ENCODE results near the gene HELZ2. TPM values are rescaled to one million over a fixed set of nuclear protein-coding genes. Genes with fewer than 3 reads are reported as not detected.
A peak's percentile ranks its signal among the peaks of the same experiment; 100 is the strongest.

Gene HELZ2
- total and polyA plus RNA-seq, 2 donors from 2014 or later = 3.2 to 40.7 TPM

DNA sequence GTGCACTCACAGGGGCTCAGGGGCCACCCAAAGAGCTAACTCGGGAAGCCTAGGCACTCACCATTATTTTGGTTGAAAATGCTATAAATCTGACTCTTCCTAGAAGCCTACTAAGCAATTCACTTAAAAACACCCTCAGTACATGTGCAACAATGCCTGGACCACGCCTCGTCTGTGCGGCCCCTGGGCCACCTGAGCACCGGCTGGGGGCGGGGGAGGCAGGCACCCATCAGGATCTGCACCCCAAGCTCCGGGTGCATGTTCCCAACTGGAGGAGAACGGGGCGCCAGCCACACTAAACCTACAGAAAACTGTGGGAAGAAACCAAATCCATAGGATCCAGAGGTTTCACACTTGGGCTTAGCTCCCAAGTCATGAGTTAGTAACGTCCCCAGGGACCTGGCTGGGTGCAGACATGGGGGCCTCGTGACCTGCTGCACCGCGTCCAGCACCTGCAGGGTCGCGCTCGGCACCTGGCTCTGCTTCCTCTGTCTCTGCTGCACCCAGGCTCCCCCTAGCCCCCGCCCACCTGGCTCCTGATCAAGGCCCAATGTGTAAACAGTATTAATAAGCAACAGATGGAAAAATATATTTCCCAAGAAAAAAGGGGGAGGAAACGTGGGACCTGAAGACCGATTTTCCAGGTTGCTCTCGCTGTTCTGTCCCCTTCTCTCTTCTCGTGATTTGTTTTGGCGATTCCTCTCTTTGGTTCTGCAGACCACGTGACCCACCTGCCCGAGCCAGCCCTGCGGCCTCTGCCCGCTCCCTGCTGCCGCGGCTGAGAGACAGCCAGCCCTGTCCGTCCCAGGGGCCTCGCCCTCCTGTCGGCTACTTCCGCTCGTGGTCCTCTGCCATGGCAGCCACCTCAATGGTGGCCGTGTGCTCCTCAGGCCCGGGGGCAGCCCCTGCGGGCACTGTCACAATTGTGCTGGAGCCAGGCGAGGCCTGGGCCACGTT is 15.5 kb upstream of the HELZ2 start:
- intact Hi-C loops (cut with DNase I) = no loop called here
- no peak overlapping the region for H3K9ac ChIP-seq (ENCODE audit: low read length in 3 of 3)
- H3K27me3 ChIP-seq (ENCODE audit: control insufficient read depth, insufficient read depth, low read length) = no peaks in the 10 kb centered on the region
- TF ChIP-seq, protein P1, sequence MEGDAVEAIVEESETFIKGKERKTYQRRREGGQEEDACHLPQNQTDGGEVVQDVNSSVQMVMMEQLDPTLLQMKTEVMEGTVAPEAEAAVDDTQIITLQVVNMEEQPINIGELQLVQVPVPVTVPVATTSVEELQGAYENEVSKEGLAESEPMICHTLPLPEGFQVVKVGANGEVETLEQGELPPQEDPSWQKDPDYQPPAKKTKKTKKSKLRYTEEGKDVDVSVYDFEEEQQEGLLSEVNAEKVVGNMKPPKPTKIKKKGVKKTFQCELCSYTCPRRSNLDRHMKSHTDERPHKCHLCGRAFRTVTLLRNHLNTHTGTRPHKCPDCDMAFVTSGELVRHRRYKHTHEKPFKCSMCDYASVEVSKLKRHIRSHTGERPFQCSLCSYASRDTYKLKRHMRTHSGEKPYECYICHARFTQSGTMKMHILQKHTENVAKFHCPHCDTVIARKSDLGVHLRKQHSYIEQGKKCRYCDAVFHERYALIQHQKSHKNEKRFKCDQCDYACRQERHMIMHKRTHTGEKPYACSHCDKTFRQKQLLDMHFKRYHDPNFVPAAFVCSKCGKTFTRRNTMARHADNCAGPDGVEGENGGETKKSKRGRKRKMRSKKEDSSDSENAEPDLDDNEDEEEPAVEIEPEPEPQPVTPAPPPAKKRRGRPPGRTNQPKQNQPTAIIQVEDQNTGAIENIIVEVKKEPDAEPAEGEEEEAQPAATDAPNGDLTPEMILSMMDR (IDR thresholded peaks at IDR 0.05; ENCODE audit: borderline replicate concordance, extremely low read depth, insufficient read depth) = no peak
- FAIRE-seq = no peak
- H3K4me1 ChIP-seq (ENCODE audit: control insufficient read depth in 2 of 3, insufficient read depth in 2 of 3, low read depth in 1 of 3, low read length in 3 of 3) = no peaks in the 10 kb centered on the region
- no peak overlapping the region for H3K4me3 ChIP-seq (ENCODE audit: low read length in 3 of 3)
- H3K36me3 ChIP-seq (ENCODE audit: control insufficient read depth in 2 of 3, insufficient read depth in 3 of 3, low read length in 3 of 3) = peaks cover 0 to 26% (median 10%) of the 10 kb centered on the region in 3 donors
- DNase-seq = peak in 1 of 5 donors; percentile 53
- H3K9me3 ChIP-seq (ENCODE audit: control insufficient read depth in 2 of 3, insufficient read depth in 1 of 3, low read length in 3 of 3) = no peaks in the 10 kb centered on the region
- H3K27ac ChIP-seq (ENCODE audit: low read depth in 2 of 2, low read length in 2 of 2) = no peak overlapping the region

DNA sequence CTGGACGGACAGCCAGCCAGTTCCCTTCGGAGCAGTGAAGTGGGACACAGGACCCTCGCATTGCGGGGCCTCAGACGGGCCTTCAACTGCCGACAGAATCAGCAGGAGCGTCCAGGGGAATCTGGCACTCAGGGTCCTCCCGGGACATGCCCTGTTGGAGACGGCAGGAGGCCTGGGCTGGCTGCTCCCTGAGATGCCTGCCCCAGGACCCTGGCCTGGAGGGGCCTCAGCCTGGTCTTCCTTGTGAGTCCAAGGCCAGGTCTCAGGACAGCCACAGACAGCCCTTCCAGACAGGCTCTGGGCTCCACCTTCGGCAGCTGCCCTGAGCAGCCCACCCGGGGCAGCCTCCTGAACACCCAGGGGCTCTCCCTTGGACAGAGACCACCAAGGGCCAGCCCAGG is 14.6 kb upstream of the HELZ2 start:
- H3K4me1 ChIP-seq (ENCODE audit: control insufficient read depth in 2 of 3, insufficient read depth in 2 of 3, low read depth in 1 of 3, low read length in 3 of 3) = no peaks in the 10 kb centered on the region
- DNase-seq = peak in 1 of 5 donors; percentile 72
- TF ChIP-seq, protein P1 (IDR thresholded peaks at IDR 0.05; ENCODE audit: borderline replicate concordance, extremely low read depth, insufficient read depth) = no peak
- no peaks in the 10 kb centered on the region for H3K9me3 ChIP-seq (ENCODE audit: control insufficient read depth in 2 of 3, insufficient read depth in 1 of 3, low read length in 3 of 3)
- no peak overlapping the region for H3K27ac ChIP-seq (ENCODE audit: low read depth in 2 of 2, low read length in 2 of 2)
- no peaks in the 10 kb centered on the region for H3K27me3 ChIP-seq (ENCODE audit: control insufficient read depth, insufficient read depth, low read length)
- peaks cover 0 to 22% (median 10%) of the 10 kb centered on the region in 3 donors for H3K36me3 ChIP-seq (ENCODE audit: control insufficient read depth in 2 of 3, insufficient read depth in 3 of 3, low read length in 3 of 3)
- H3K4me3 ChIP-seq (ENCODE audit: low read length in 3 of 3) = no peak overlapping the region
- H3K9ac ChIP-seq (ENCODE audit: low read length in 3 of 3) = no peak overlapping the region
- no peak for FAIRE-seq
- intact Hi-C loops (cut with DNase I) = no loop called here

DNA sequence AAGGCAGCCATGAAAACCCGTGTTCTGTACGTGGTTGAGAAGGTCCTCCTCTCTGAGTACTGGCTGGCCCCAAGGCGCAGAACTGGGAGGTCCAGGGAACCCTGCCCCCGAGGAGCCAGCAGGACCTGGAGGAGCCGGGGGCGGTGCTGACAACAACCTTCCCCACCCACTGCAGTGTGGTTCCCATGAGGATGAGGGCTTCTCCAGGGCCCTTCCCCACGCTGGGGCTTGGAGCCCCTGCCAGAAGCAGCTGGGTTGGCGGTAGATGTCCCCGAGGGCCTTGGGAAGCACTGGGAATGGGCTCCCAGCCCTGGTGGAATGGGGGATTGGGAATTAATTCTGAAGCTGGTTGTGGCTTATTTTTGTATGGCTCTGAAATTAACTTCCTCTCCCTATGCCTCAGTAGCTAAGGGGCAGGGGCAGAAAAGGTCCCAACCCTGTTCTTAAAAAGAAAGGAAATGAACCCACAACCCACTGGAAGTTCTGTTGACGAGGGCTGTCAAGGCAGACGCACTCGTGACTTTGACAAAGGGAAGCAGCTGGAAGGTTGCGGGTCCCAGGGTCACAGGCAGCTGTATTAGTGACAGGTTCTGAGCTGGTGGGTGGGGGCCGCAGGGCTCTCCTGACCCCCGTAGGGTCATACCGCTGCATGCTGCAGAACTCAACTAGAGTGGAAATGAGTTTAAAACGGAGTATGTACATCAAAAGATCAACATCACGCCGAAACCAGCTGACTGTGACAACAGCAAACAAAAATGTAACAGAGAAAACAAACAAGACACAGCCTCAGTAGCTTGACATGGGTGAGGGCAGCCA is 13.9 kb upstream of the HELZ2 start:
- TF ChIP-seq, protein P1 (IDR thresholded peaks at IDR 0.05; ENCODE audit: borderline replicate concordance, extremely low read depth, insufficient read depth) = no peak
- no peaks in the 10 kb centered on the region for H3K9me3 ChIP-seq (ENCODE audit: control insufficient read depth in 2 of 3, insufficient read depth in 1 of 3, low read length in 3 of 3)
- no peak overlapping the region for H3K27ac ChIP-seq (ENCODE audit: low read depth in 2 of 2, low read length in 2 of 2)
- DNase-seq = peak in 1 of 5 donors; percentile 70
- H3K4me3 ChIP-seq (ENCODE audit: low read length in 3 of 3) = no peak overlapping the region
- H3K27me3 ChIP-seq (ENCODE audit: control insufficient read depth, insufficient read depth, low read length) = no peaks in the 10 kb centered on the region
- H3K36me3 ChIP-seq (ENCODE audit: control insufficient read depth in 2 of 3, insufficient read depth in 3 of 3, low read length in 3 of 3) = peaks cover 0 to 18% (median 5%) of the 10 kb centered on the region in 3 donors
- H3K4me1 ChIP-seq (ENCODE audit: control insufficient read depth in 2 of 3, insufficient read depth in 2 of 3, low read depth in 1 of 3, low read length in 3 of 3) = no peaks in the 10 kb centered on the region
- intact Hi-C loops (cut with DNase I) = no loop called here
- H3K9ac ChIP-seq (ENCODE audit: low read length in 3 of 3) = no peak overlapping the region
- no peak for FAIRE-seq
